ENCODE data around the gene TMEM238.
"Not testable (repeated sequence)": the region's sequence is repeated elsewhere in the genome, so short reads cannot be mapped to it uniquely, and the experiment has no call there.

Gene TMEM238

GRCh38 chr19:55341595-55342531, 42.2 kb downstream of the TMEM238 start:
- no peak for DNase-seq (ENCODE audit: insufficient read length, low spot score)
- FAIRE-seq, result peak; percentile 46

GRCh38 chr19:55341171-55341588, 42.9 kb downstream of the TMEM238 start:
- FAIRE-seq, result no peak
- DNase-seq (ENCODE audit: insufficient read length, low spot score), result peak; percentile 58

GRCh38 chr19:55340784-55341147, 43.3 kb downstream of the TMEM238 start:
- FAIRE-seq, result no peak
- DNase-seq (ENCODE audit: insufficient read length, low spot score), result no peak

GRCh38 chr19:55339889-55340783, 44.0 kb downstream of the TMEM238 start:
- no peak for DNase-seq (ENCODE audit: insufficient read length, low spot score)
- no peak for FAIRE-seq

- DNase-seq (ENCODE audit: insufficient read length, low spot score), result peak; percentile 99
- FAIRE-seq, result peak; percentile 99
These were observed 44.8 kb downstream of the TMEM238 start, which contains the start of gene KMT5C for GRCh38 chr19:55339105-55339888. Gene KMT5C (plus strand): TSS chr19:55339876. CDS start chr19:55341937, 2,061 bp downstream.

- FAIRE-seq, result no peak
- no peak for DNase-seq (ENCODE audit: insufficient read length, low spot score)
These were observed 48.0 kb downstream of the TMEM238 start for GRCh38 chr19:55336101-55336500.

- DNase-seq (ENCODE audit: insufficient read length, low spot score) (no peak), FAIRE-seq (no peak)
These were observed 50.2 kb downstream of the TMEM238 start for GRCh38 chr19:55333870-55334269.

GRCh38 chr19:55329791-55330190, 54.3 kb downstream of the TMEM238 start:
- DNase-seq (ENCODE audit: insufficient read length, low spot score), result not testable (repeated sequence)

More at GRCh38 chr19:55329791-55330190, 54.3 kb downstream of the TMEM238 start:
- FAIRE-seq, result not testable (repeated sequence)

Data from HTR-8/SVneo (cell line).